GM12878 (cell line): ENCODE data around the gene ADAM10. TPM values are rescaled to one million over a fixed set of nuclear protein-coding genes. Genes with fewer than 3 reads are reported as not detected.

Experiments
- ATAC-seq: fragments of 200-7000 bp; cut with Tn5 transposase; 3 replicates; pipeline ENCODE4 v1.9.1; 2020; ENCODE audit warnings: mild to moderate bottlenecking, moderate library complexity
- BruUV-seq: library from RNA; stranded (reverse); fragments of 400-500 nt; replicated peaks from 2 replicates; lab custom pipeline; 2021; lab: Mats Ljungman, UMichigan
- CTCF ChIA-PET: fragments of 300-600 bp; sonication (Branson Sonifier 250); formaldehyde crosslinking; extraction: SDS; loops from one replicate; lab custom pipeline; 2021; ENCODE audit warnings: inconsistent platforms; lab: Yijun Ruan, JAX
- POLR2A ChIA-PET: fragments of 350-600 bp; formaldehyde crosslinking; extraction: SDS; loops from one replicate; lab custom pipeline; 2021; ENCODE audit warnings: inconsistent platforms; lab: Charles Lee
- RAD21 ChIA-PET: fragments of 300-600 bp; sonication (Branson Sonifier 250); formaldehyde crosslinking; loops from one replicate; lab custom pipeline; 2023; ENCODE audit warnings: antibody characterized with exemption; ENCODE audit not compliant: unreplicated experiment; lab: Charles Lee
- SMC1A ChIA-PET: fragments of 300-600 bp; sonication (Branson Sonifier 250); formaldehyde crosslinking; loops from one replicate; lab custom pipeline; 2023; ENCODE audit not compliant: unreplicated experiment, uncharacterized antibody; lab: Charles Lee
- DNase-seq: peaks from one replicate; pipeline ENCODE4 v3.0.0-alpha.2; 2011; ENCODE audit warnings: low read depth, low spot score
- FAIRE-seq: peaks from 3 replicates; lab custom pipeline; 2011; peaks lifted over from hg19 to GRCh38; lab: Jason Lieb, UNC
- H2AFZ ChIP-seq: 2 replicates; pipeline ENCODE4 v1.6.0; 2011; ENCODE audit warnings: low read depth, low read length, control low read depth; ENCODE audit not compliant: control insufficient read depth
- H3K27ac ChIP-seq: 2 replicates; pipeline ENCODE4 v1.5.1; 2011; ENCODE audit warnings: control low read depth; ENCODE audit not compliant: control insufficient read depth, insufficient read depth
- H3K27me3 ChIP-seq, 2 experiments: replicated peaks in 1 of 2; 2 replicates each; pipeline versions ENCODE4 v1.6.0 to v1.6.1; 2011; ENCODE audit warnings: low read length in 1 of 2; ENCODE audit not compliant: control insufficient read depth in 2 of 2, insufficient read depth in 2 of 2
- H3K36me3 ChIP-seq, 2 experiments: 2 replicates each; pipeline ENCODE4 v1.5.1; 2011; ENCODE audit warnings: low read length in 1 of 2; ENCODE audit not compliant: control insufficient read depth in 2 of 2, insufficient read depth in 2 of 2
- H3K4me1 ChIP-seq: 2 replicates; pipeline ENCODE4 v1.6.1; 2011; ENCODE audit warnings: mild to moderate bottlenecking, low read length, moderate library complexity, mixed read lengths; ENCODE audit not compliant: control insufficient read depth, insufficient read depth
- H3K4me2 ChIP-seq: 2 replicates; pipeline ENCODE4 v1.6.0; 2011; ENCODE audit warnings: control low read depth; ENCODE audit not compliant: control insufficient read depth, insufficient read depth
- H3K4me3 ChIP-seq: fragments of 200-600 bp; sonication (generic); 2 replicates; pipeline ENCODE4 v1.5.1; 2016
- H3K79me2 ChIP-seq: 2 replicates; pipeline ENCODE4 v1.6.0; 2011; ENCODE audit warnings: low read length; ENCODE audit not compliant: control insufficient read depth, insufficient read depth
- H3K9ac ChIP-seq: 2 replicates; pipeline ENCODE4 v1.8.0; 2011; ENCODE audit warnings: low read length, control low read depth, mixed read lengths; ENCODE audit not compliant: control insufficient read depth, insufficient read depth
- H3K9me3 ChIP-seq: replicated peaks from 3 replicates; pipeline ENCODE4 v1.5.1; 2011; ENCODE audit warnings: mild to moderate bottlenecking, low read length; ENCODE audit not compliant: control insufficient read depth, insufficient read depth
- H4K20me1 ChIP-seq: 2 replicates; pipeline ENCODE4 v1.6.0; 2011; ENCODE audit not compliant: control insufficient read depth, insufficient read depth
- EED ChIP-seq: sonication (generic); IDR thresholded peaks from 2 replicates; pipeline ENCODE4 v1.6.1; 2016; ENCODE audit warnings: antibody characterized with exemption, low read depth
- HDAC2 ChIP-seq: fragments of 200-600 bp; sonication (generic); IDR thresholded peaks from 2 replicates; pipeline ENCODE4 v1.6.1; 2017
- MEF2A ChIP-seq: IDR thresholded peaks from 2 replicates; pipeline ENCODE4 v1.6.1; 2011; ENCODE audit warnings: low read depth, mild to moderate bottlenecking, low read length, moderate library complexity; ENCODE audit not compliant: insufficient read depth
- NR2C2 ChIP-seq: IDR thresholded peaks from 2 replicates; pipeline ENCODE4 v1.6.1; 2011; ENCODE audit warnings: borderline replicate concordance, low read depth; ENCODE audit not compliant: control insufficient read depth, insufficient read length
- POLR2A ChIP-seq: IDR thresholded peaks from 2 replicates; pipeline ENCODE4 v1.6.1; 2011; ENCODE audit warnings: low read depth, mild to moderate bottlenecking, low read length
- RAD21 ChIP-seq: IDR thresholded peaks from 2 replicates; pipeline ENCODE4 v1.6.1; 2011; ENCODE audit warnings: mild to moderate bottlenecking, low read depth, low read length, moderate library complexity; ENCODE audit not compliant: insufficient read depth
- RAD51 ChIP-seq: fragments of 450-650 bp; IDR thresholded peaks from 2 replicates; pipeline ENCODE4 v1.6.1; 2016; ENCODE audit warnings: moderate library complexity, mild to moderate bottlenecking, inconsistent platforms
- RBBP5 ChIP-seq: fragments of 200-600 bp; sonication (generic); conservative IDR thresholded peaks from 2 replicates; pipeline ENCODE4 v1.6.1; 2016
- SMC3 ChIP-seq: IDR thresholded peaks from 2 replicates; pipeline ENCODE4 v1.6.1; 2011; ENCODE audit warnings: low read length, improper control_type of control experiment, borderline replicate concordance
- TBL1XR1 ChIP-seq: IDR thresholded peaks from 2 replicates; pipeline ENCODE4 v1.6.1; 2012; ENCODE audit warnings: low read depth, low read length, improper control_type of control experiment
- TCF3 ChIP-seq: IDR thresholded peaks from 2 replicates; pipeline ENCODE4 v1.6.1; 2012; ENCODE audit warnings: low read depth, mild to moderate bottlenecking, low read length, borderline replicate concordance; ENCODE audit not compliant: insufficient read depth
- YY1 ChIP-seq: IDR thresholded peaks from 2 replicates; pipeline ENCODE4 v1.6.1; 2011; ENCODE audit warnings: low read depth, mild to moderate bottlenecking, low read length
- WGBS: methylation state at CpG from one replicate; pipeline ENCODE4 v1.1.6; 2016; ENCODE audit warnings: low lambda C conversion rate; ENCODE audit not compliant: insufficient replicate concordance, insufficient coverage; ENCODE audit errors: missing lambda C conversion rate; 5-methylcytosine and 5-hydroxymethylcytosine counted together
- in situ Hi-C: fragments of 300-500 bp; cut with MboI; formaldehyde crosslinking; loops from 9 replicates; pipeline ENCODE4 v1.14.3; 2018; ENCODE audit warnings: mixed read lengths
- intact Hi-C: fragments of 100-400 bp; cut with micrococcal nuclease; formaldehyde crosslinking; loops from one replicate; pipeline ENCODE4 v1.14.2; 2022; ENCODE audit not compliant: unreplicated experiment
- polyA plus RNA-seq, 11 experiments: library from polyadenylated mRNA; depleted of rRNA in 4 of 11; unstranded in 6 of 11; stranded (reverse) in 5 of 11; fragments of >200 nt; fragmentation: Nextera tagmentation in 4 of 11; fragmentation: Illumina TruSeq in 1 of 11; extraction: Ambion mirVana in 4 of 11; extraction: Trizol in 1 of 11; gene quantifications; 1 replicate in 1 of 11; 2 replicates in 10 of 11; pipeline versions ENCODE4 v1.2.1 to v1.2.3, GENCODE V29; 2011 to 2016; ENCODE audit warnings: inconsistent platforms in 2 of 11, missing spikeins in 2 of 11, low read depth in 1 of 11
- total RNA-seq, 4 experiments: library from RNA; depleted of rRNA in 3 of 4; stranded (reverse); fragments of >200 nt in 3 of 4; fragmentation: Illumina TruSeq in 1 of 4; extraction: Trizol in 1 of 4; gene quantifications; 2 replicates each; pipeline versions ENCODE4 v1.2.1 to v1.2.3, GENCODE V29; 2013 to 2021
- TF ChIP-seq, protein P1 (sequence below): fragments of 450-650 bp; IDR thresholded peaks from 2 replicates; pipeline ENCODE4 v1.6.1; 2017; ENCODE audit warnings: mild to moderate bottlenecking, low read depth, inconsistent platforms; ENCODE audit not compliant: poor library complexity, severe bottlenecking
- TF ChIP-seq, protein P2 (sequence below): fragments of 150-350 bp; IDR thresholded peaks from 2 replicates; pipeline ENCODE4 v1.6.1; 2014; ENCODE audit warnings: mild to moderate bottlenecking, low read depth, low read length
- TF ChIP-seq, protein P3 (sequence below): fragments of 450-650 bp; IDR thresholded peaks from 2 replicates; pipeline ENCODE4 v1.6.1; 2016; ENCODE audit warnings: mild to moderate bottlenecking

The ADAM10 gene
- total and polyA plus RNA-seq, 10 of the 15 experiments (the other 5 are each of a cell fraction or from before 2014, with no cell fraction given): 10.0 to 88.9 (median 51.7) TPM

DNA sequence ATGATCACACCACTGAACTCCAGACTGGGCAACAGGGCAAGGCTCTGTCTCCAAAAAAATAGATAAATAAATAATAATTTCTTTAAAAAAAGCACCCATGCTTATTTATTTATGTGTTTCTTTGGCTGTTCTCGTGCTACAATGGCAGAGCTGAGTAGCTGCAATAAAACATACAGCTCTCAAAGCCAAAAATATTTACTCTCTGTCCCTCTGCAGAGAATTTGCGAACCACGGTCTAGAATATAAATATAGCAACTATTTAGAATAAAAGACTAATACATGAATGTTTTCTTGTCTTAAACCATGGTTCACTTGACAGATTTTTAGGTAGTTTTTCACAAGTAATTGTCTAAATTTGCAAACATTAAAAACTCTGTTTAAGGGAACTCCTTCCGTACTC is 72.7 kb downstream of the ADAM10 start:
- Histone ChIP-seq H3K27ac (no peak overlapping the region), H3K4me3 (no peak overlapping the region), H3K36me3 (peaks cover 0 to 2% of the 10 kb centered on the region in 2 experiments; a peak in 1 of 4 replicates)
- ChIA-PET RAD21 (interaction anchor here (1.3 kb wide), 1 partner anchor 73 kb away, joined by 6 read pairs; the partner anchor contains the start of gene ADAM10), SMC1A (interaction anchor here (0.7 to 2.7 kb wide), 5 partner anchors 49 to 449 kb away, joined by 3 to 11 read pairs (median 3); no protein-coding TSS in a partner anchor), POLR2A (interaction anchor here (0.8 to 1.2 kb wide), 2 partner anchors 38 to 83 kb away, joined by 3 read pairs; no protein-coding TSS in a partner anchor)
- 97% methylated on average over 4 of the region's 4 CpGs for WGBS
- in situ Hi-C loops: no loop called here
- intact Hi-C loops: loop anchor here (1.0 kb wide), 1 partner anchor 39 kb away; no protein-coding TSS in a partner anchor
- TSS peak; percentile 17 for BruUV-seq
- TF ChIP-seq, protein P1, sequence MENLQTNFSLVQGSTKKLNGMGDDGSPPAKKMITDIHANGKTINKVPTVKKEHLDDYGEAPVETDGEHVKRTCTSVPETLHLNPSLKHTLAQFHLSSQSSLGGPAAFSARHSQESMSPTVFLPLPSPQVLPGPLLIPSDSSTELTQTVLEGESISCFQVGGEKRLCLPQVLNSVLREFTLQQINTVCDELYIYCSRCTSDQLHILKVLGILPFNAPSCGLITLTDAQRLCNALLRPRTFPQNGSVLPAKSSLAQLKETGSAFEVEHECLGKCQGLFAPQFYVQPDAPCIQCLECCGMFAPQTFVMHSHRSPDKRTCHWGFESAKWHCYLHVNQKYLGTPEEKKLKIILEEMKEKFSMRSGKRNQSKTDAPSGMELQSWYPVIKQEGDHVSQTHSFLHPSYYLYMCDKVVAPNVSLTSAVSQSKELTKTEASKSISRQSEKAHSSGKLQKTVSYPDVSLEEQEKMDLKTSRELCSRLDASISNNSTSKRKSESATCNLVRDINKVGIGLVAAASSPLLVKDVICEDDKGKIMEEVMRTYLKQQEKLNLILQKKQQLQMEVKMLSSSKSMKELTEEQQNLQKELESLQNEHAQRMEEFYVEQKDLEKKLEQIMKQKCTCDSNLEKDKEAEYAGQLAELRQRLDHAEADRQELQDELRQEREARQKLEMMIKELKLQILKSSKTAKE: no peak
- TF ChIP-seq EED: no peak
- no peak for TF ChIP-seq SMC3
- TF ChIP-seq, protein P2, sequence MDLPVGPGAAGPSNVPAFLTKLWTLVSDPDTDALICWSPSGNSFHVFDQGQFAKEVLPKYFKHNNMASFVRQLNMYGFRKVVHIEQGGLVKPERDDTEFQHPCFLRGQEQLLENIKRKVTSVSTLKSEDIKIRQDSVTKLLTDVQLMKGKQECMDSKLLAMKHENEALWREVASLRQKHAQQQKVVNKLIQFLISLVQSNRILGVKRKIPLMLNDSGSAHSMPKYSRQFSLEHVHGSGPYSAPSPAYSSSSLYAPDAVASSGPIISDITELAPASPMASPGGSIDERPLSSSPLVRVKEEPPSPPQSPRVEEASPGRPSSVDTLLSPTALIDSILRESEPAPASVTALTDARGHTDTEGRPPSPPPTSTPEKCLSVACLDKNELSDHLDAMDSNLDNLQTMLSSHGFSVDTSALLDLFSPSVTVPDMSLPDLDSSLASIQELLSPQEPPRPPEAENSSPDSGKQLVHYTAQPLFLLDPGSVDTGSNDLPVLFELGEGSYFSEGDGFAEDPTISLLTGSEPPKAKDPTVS: no peak
- TF ChIP-seq RAD21: no peak
- no peak for TF ChIP-seq TBL1XR1
- TF ChIP-seq TCF3: no peak
- no peak for TF ChIP-seq POLR2A
- no peak for TF ChIP-seq RAD51
- no peak for TF ChIP-seq NR2C2
- no peak for TF ChIP-seq MEF2A
- TF ChIP-seq RBBP5: no peak
- TF ChIP-seq HDAC2: no peak
- TF ChIP-seq, protein P3, sequence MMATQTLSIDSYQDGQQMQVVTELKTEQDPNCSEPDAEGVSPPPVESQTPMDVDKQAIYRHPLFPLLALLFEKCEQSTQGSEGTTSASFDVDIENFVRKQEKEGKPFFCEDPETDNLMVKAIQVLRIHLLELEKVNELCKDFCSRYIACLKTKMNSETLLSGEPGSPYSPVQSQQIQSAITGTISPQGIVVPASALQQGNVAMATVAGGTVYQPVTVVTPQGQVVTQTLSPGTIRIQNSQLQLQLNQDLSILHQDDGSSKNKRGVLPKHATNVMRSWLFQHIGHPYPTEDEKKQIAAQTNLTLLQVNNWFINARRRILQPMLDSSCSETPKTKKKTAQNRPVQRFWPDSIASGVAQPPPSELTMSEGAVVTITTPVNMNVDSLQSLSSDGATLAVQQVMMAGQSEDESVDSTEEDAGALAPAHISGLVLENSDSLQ: no peak
- no peak for TF ChIP-seq YY1
- TF ChIP-seq, all 136 proteins: peak for 0
- Histone ChIP-seq H4K20me1 (no peaks in the 10 kb centered on the region), H3K4me2 (no peak overlapping the region), H3K9me3 (no peaks in the 10 kb centered on the region), H3K79me2 (no peaks in the 10 kb centered on the region; the same call in none of the 2 replicates), H3K4me1 (no peaks in the 10 kb centered on the region), H3K9ac (no peak overlapping the region), H2AFZ (no peak overlapping the region), H3K27me3 (no peaks in the 10 kb centered on the region)
- FAIRE-seq (no peak), DNase-seq (no peak), ATAC-seq (no peak)
- CTCF ChIA-PET: interaction anchor here (0.5 to 2.5 kb wide), 8 partner anchors 8 to 1605 kb away, joined by 3 to 7 read pairs (median 3); no protein-coding TSS in a partner anchor
